Measurements from ENCODE around the gene BMPR1B. TPM values are rescaled to one million over a fixed set of nuclear protein-coding genes. Genes with fewer than 3 reads are reported as not detected.
"Not testable (repeated sequence)": the region's sequence is repeated elsewhere in the genome, so short reads cannot be mapped to it uniquely, and the experiment has no call there.

Gene BMPR1B
- total RNA-seq, 2 experiments from 2014 or later: not detected

- H3K27ac Mint-ChIP-seq: no peak overlapping the region
- H3K4me3 Mint-ChIP-seq: no peak overlapping the region
- no peaks in the 10 kb centered on the region for H3K36me3 Mint-ChIP-seq (ENCODE audit: low read depth)
Observed at GRCh38 chr4:95106408-95106928, 348.7 kb downstream of the BMPR1B start.

GRCh38 chr4:95107004-95107403, 349.2 kb downstream of the BMPR1B start:
- Mint-ChIP-seq H3K36me3 (ENCODE audit: low read depth) (no peaks in the 10 kb centered on the region), H3K27ac (no peak overlapping the region), H3K9me3 (ENCODE audit: low read depth) (no peaks in the 10 kb centered on the region), H3K4me1 (no peaks in the 10 kb centered on the region), H3K4me3 (no peak overlapping the region), H3K27me3 (peaks cover 3% of the 10 kb centered on the region)
- no peak for DNase-seq
- ATAC-seq: no peak
- intact Hi-C loops (cut with DNase I, micrococcal nuclease): no loop called here
- POLR2A ChIA-PET: no interaction called here
- CTCF ChIA-PET: no interaction called here

More at GRCh38 chr4:95106408-95106928, 348.7 kb downstream of the BMPR1B start:
- POLR2A ChIA-PET: no interaction called here
- Mint-ChIP-seq H3K9me3 (ENCODE audit: low read depth) (no peaks in the 10 kb centered on the region), H3K27me3 (peaks cover 3% of the 10 kb centered on the region), H3K4me1 (no peaks in the 10 kb centered on the region)
- CTCF ChIA-PET: no interaction called here
- intact Hi-C loops (cut with DNase I, micrococcal nuclease): no loop called here
- DNase-seq: no peak
- no peak for ATAC-seq

- no peak for DNase-seq
- Mint-ChIP-seq H3K4me3 (no peak overlapping the region), H3K27me3 (peaks cover 3% of the 10 kb centered on the region), H3K27ac (no peak overlapping the region), H3K4me1 (no peaks in the 10 kb centered on the region), H3K9me3 (ENCODE audit: low read depth) (no peaks in the 10 kb centered on the region), H3K36me3 (ENCODE audit: low read depth) (no peaks in the 10 kb centered on the region)
- intact Hi-C loops (cut with DNase I, micrococcal nuclease): no loop called here
- POLR2A ChIA-PET: no interaction called here
- no peak for ATAC-seq
- CTCF ChIA-PET: no interaction called here
Observed at GRCh38 chr4:95107635-95108034, 349.9 kb downstream of the BMPR1B start.

- Mint-ChIP-seq H3K4me3 (no peak overlapping the region), H3K27me3 (peaks cover 3% of the 10 kb centered on the region), H3K4me1 (no peaks in the 10 kb centered on the region), H3K36me3 (ENCODE audit: low read depth) (no peaks in the 10 kb centered on the region), H3K27ac (no peak overlapping the region), H3K9me3 (ENCODE audit: low read depth) (no peaks in the 10 kb centered on the region)
- no peak for DNase-seq
- ATAC-seq: no peak
- intact Hi-C loops (cut with DNase I, micrococcal nuclease): no loop called here
- ChIA-PET POLR2A (no interaction called here), CTCF (no interaction called here)
Observed at GRCh38 chr4:95108883-95109421, 351.2 kb downstream of the BMPR1B start.

DNA sequence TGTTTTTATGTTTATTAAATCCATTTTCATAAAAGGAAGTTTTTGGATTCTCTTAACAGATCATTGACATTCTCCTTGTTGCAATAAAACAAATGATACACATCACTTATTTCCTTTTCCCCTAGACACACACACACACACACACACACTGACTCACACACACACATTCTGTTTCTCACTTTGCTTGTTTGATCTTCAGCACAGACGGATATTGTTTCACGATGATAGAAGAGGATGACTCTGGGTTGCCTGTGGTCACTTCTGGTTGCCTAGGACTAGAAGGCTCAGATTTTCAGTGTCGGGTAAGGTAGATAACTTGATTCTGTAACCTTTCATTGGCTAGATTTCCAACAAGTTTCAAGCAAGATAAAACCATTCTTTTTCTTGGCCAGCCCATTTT, 356.8 kb downstream of the BMPR1B start:
- peak; percentile 14 for DNase-seq
- ChIA-PET POLR2A (no interaction called here), CTCF (no interaction called here)
- intact Hi-C loops (cut with DNase I, micrococcal nuclease): no loop called here
- Mint-ChIP-seq H3K4me1 (no peaks in the 10 kb centered on the region), H3K4me3 (no peak overlapping the region), H3K27me3 (peaks cover 2% of the 10 kb centered on the region), H3K27ac (no peak overlapping the region), H3K9me3 (ENCODE audit: low read depth) (no peaks in the 10 kb centered on the region), H3K36me3 (ENCODE audit: low read depth) (no peaks in the 10 kb centered on the region)
- no peak for ATAC-seq

- no peak overlapping the region for H3K4me3 Mint-ChIP-seq
- no peaks in the 10 kb centered on the region for H3K36me3 Mint-ChIP-seq (ENCODE audit: low read depth)
- intact Hi-C loops (cut with DNase I, micrococcal nuclease): no loop called here
- no peak for ATAC-seq
- ChIA-PET CTCF (no interaction called here), POLR2A (no interaction called here)
- no peak overlapping the region for H3K27ac Mint-ChIP-seq
- no peaks in the 10 kb centered on the region for H3K4me1 Mint-ChIP-seq
- no peaks in the 10 kb centered on the region for H3K27me3 Mint-ChIP-seq
- no peak for DNase-seq
- no peaks in the 10 kb centered on the region for H3K9me3 Mint-ChIP-seq (ENCODE audit: low read depth)
Observed at GRCh38 chr4:95118497-95118896, 360.7 kb downstream of the BMPR1B start.

GRCh38 chr4:95120456-95120855, 362.7 kb downstream of the BMPR1B start:
- Mint-ChIP-seq H3K4me1 (no peaks in the 10 kb centered on the region), H3K27ac (no peak overlapping the region), H3K4me3 (no peak overlapping the region), H3K36me3 (ENCODE audit: low read depth) (no peaks in the 10 kb centered on the region), H3K9me3 (ENCODE audit: low read depth) (no peaks in the 10 kb centered on the region), H3K27me3 (peaks cover 1% of the 10 kb centered on the region)
- DNase-seq (no peak), ATAC-seq (no peak)
- intact Hi-C loops (cut with DNase I, micrococcal nuclease): no loop called here
- ChIA-PET CTCF (no interaction called here), POLR2A (no interaction called here)

DNA sequence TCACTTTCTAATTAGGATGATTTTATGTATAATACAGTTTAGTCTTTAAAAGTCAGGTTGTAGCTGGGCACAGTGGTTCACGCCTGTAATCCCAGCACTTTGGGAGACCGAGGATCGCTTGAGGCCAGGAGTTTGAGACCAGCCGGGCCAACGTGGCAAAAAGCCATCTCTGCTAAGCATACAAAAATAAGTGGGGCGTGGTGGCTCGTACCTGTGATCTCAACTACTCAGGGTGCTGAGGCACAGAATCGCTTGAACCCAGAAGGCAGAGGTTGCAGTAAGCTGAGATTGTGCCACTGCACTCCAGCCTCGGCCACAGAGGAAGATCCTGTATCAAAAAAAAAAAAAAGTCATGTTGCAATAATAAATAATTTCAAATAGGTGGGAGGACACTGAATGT, 364.2 kb downstream of the BMPR1B start:
- Mint-ChIP-seq H3K4me1 (no peaks in the 10 kb centered on the region), H3K4me3 (no peak overlapping the region), H3K27me3 (peaks cover 1% of the 10 kb centered on the region), H3K9me3 (ENCODE audit: low read depth) (no peaks in the 10 kb centered on the region), H3K27ac (no peak overlapping the region), H3K36me3 (ENCODE audit: low read depth) (no peaks in the 10 kb centered on the region)
- ATAC-seq (no peak), DNase-seq (no peak)
- CTCF ChIA-PET: no interaction called here
- POLR2A ChIA-PET: no interaction called here
- intact Hi-C loops (cut with DNase I, micrococcal nuclease): no loop called here

- POLR2A ChIA-PET: no interaction called here
- Mint-ChIP-seq H3K27ac (no peak overlapping the region), H3K4me1 (peaks cover 4% of the 10 kb centered on the region), H3K9me3 (ENCODE audit: low read depth) (no peaks in the 10 kb centered on the region), H3K4me3 (no peak overlapping the region), H3K36me3 (ENCODE audit: low read depth) (no peaks in the 10 kb centered on the region), H3K27me3 (peaks cover 1% of the 10 kb centered on the region)
- ATAC-seq: no peak
- CTCF ChIA-PET: interaction anchor here (0.5 to 1.8 kb wide), 2 partner anchors 25 to 503 kb away, joined by 3 to 11 read pairs; no protein-coding TSS in a partner anchor
- DNase-seq: peak; percentile 14
- intact Hi-C loops (cut with DNase I, micrococcal nuclease): loop anchor here (1.0 kb wide), 1 partner anchor 504 kb away; no protein-coding TSS in a partner anchor
Observed at GRCh38 chr4:95124906-95125504, 367.2 kb downstream of the BMPR1B start.

DNA sequence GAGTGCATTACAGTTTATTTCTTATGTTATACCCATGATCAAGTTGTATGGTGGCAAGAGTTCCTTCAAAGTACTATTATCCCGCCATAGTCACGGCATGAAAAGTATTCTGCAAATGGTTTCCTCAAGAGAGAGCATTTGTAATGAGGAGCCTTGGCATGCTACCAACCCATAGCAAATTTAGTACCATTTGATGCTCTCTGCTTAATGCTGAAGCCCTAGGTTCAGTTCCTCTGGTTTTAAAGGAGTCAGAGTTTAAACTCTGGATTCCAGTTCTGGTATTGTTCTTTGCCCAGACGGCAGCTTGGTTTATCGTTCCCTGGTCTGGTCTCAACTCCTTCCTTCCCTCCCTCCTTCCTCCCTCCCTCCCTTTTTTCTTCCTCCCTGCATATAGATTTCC, 371.3 kb downstream of the BMPR1B start:
- intact Hi-C loops (cut with DNase I, micrococcal nuclease): no loop called here
- no peak overlapping the region for H3K27ac Mint-ChIP-seq
- no peaks in the 10 kb centered on the region for H3K9me3 Mint-ChIP-seq (ENCODE audit: low read depth)
- no peak overlapping the region for H3K4me3 Mint-ChIP-seq
- POLR2A ChIA-PET: no interaction called here
- DNase-seq: no peak
- peaks cover 1% of the 10 kb centered on the region for H3K27me3 Mint-ChIP-seq
- H3K4me1 Mint-ChIP-seq: peaks cover 8% of the 10 kb centered on the region
- no peaks in the 10 kb centered on the region for H3K36me3 Mint-ChIP-seq (ENCODE audit: low read depth)
- no peak for ATAC-seq
- CTCF ChIA-PET: no interaction called here

GRCh38 chr4:95129821-95130311, 372.1 kb downstream of the BMPR1B start:
- ChIA-PET CTCF (interaction anchor here (0.6 kb wide), 1 partner anchor 36 kb away, joined by 3 read pairs; no protein-coding TSS in a partner anchor), POLR2A (no interaction called here)
- Mint-ChIP-seq H3K4me3 (no peak overlapping the region), H3K9me3 (ENCODE audit: low read depth) (no peaks in the 10 kb centered on the region), H3K36me3 (ENCODE audit: low read depth) (no peaks in the 10 kb centered on the region), H3K27ac (no peak overlapping the region), H3K4me1 (peaks cover 8% of the 10 kb centered on the region), H3K27me3 (peaks cover under 1% of the 10 kb centered on the region)
- DNase-seq (peak; percentile 11), ATAC-seq (peak; percentile 77)
- intact Hi-C loops (cut with DNase I, micrococcal nuclease): no loop called here

DNA sequence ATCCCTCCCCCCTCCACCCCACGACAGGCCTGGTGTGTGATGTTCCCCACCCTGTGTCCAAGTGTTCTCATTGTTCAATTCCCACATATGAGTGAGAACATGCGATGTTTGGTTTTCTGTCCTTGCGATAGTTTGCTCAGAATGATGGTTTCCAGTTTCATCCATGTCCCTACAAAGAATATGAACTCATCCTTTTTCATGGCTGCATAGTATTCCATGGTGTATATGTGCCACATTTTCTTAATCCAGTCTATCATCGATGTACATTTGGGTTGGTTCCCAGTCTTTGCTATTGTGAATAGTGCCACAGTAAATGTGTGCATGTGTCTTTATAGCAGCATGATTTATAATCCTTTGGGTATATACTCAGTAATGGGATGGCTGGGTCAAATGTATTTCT, 376.3 kb downstream of the BMPR1B start:
- intact Hi-C loops (cut with DNase I, micrococcal nuclease); H3K4me3 Mint-ChIP-seq; H3K9me3 Mint-ChIP-seq (ENCODE audit: low read depth); CTCF ChIA-PET; H3K36me3 Mint-ChIP-seq (ENCODE audit: low read depth); DNase-seq; H3K4me1 Mint-ChIP-seq; H3K27ac Mint-ChIP-seq; H3K27me3 Mint-ChIP-seq; ATAC-seq; POLR2A ChIA-PET: not testable (repeated sequence)
